DMS153 treated with DMSO at 0.1 percent for 48 hours (cell line): ENCODE data around the gene KRT7.
"Not testable (repeated sequence)": the region's sequence is repeated elsewhere in the genome, so short reads cannot be mapped to it uniquely, and the experiment has no call there.

Experiments used
- DNase-seq: peaks from one replicate; lab custom pipeline; 2025; ENCODE audit not compliant: unreplicated experiment; lab: John Stamatoyannopoulos, UW

KRT7 gene

DNA sequence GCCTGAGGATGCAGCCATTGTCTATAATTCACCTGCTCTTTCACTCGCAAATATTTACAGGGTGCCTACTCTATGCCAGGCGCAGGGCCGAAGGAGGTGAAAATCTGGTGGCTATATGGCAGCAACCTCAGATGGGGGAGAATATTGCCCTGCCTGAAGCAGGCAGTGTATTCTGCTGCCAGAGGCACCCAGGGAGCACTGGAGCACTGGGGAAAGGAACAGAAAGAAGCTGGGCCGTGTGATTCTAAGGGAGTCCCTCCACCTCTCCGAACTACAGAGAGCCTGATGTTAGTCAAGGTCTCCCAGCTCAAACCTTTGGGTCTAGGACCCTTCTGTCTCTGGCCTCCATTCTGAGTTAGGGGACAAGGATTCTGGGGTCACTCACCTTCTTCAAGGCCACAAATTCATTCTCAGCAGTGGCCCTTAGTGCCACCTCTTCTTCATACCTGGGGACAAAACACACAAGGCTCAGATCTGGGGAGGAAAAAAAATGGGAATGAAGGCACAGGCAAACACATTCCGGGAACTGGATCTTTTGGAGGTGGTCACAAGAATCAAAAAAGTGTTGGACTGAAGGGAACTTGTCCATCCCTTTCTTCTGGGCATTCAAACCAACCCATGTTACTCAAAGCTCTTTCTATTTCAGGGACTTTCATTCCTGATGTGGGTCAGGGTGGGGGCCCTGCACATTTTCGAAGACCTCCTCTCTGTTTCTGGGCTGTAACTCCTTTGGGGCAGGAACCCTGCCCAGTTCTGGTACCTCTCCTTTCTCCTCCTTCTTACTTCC lies 22.1 kb downstream of the KRT7 start:
- no peak for DNase-seq

DNA sequence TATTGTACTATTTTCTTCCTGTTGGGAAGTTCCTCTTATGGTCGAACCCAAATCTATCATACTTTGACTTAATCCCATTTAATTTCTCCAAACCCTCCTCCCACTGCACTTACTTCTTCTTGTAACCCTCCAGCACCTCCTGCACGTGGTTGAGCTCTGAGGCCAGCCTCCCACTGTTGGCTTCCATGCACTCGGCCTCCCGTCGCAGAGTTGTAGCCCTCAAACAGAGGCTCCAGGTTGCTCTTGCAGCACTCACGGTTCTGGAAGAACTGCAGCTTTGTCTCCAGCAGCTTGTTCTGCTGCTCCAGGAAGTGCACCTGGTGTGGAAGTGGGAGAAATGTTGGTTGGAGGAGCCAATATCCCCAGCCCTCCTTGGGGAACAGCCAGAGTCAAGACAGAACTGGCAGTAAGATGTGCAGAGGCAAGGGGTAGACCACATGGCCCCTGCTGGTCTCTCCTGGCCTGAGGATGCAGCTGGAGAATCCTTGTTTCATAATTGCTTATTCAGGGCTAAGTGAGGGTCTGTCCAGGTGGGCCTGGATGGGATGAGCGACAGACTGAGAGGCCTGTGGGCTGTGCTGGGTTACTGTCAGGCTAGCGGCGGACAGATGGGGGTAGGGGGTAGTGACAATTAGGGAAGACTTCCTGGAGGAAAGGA lies 23.0 kb downstream of the KRT7 start:
- DNase-seq = no peak

DNA sequence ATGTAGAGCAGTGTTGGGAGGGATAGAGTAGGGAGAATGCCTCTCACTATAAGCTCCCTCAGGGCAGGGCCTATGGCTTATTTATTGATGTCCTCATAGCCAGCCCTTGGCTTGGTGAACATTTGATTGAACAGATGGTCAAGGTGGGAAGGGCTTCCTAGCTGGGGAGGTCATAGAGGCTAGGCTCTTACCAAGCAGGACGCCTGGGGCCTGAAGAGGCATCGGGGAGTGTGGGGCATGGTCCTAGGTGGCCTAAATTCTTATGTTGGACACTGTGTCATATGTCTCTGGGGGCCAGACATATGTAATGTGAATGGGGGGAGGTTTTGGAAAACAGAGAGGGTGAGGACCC lies 23.5 kb downstream of the KRT7 start:
- DNase-seq = no peak

DNA sequence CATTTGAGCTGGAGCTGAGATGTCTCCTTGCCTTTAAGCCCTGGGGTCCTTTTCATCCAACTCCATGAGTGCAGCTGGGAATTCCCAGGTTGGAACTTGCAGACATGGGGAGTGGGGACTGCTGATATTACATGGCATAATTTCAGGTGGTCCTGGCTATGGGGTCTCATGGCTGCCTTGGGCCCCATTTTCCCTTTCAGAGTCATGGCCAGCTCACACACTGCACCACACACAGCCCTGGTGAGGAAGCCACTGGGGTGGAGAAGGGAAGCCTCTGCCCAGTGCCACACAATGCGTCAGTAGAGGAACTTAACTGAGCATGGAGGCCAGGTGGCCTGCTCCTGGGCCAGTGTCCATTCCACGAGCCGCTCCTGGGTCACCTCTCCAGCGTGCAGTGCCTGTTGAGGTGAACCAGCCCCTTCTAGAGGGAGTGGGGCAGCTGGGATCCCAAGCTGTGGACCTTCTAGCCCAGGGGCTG lies 24.1 kb downstream of the KRT7 start:
- no peak for DNase-seq

DNA sequence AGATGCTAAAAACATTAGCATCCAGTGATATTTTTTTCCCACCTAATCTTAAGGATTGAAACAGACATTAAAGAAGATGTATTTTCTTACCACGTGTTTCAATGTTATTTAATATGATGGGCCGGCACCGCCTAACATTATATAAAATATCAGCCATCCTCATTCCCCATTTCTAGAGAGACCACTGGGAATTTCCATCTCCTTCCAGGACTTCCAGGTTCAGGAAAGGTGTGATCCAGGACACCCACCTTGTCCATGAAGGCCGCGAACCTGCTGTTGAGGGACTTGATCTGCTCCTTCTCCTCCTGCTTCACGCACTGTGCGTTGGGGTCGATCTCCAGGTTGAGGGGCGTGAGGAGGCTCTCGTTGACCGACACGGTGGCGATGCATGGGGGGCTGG lies 24.9 kb downstream of the KRT7 start:
- DNase-seq = not testable (repeated sequence)

DNA sequence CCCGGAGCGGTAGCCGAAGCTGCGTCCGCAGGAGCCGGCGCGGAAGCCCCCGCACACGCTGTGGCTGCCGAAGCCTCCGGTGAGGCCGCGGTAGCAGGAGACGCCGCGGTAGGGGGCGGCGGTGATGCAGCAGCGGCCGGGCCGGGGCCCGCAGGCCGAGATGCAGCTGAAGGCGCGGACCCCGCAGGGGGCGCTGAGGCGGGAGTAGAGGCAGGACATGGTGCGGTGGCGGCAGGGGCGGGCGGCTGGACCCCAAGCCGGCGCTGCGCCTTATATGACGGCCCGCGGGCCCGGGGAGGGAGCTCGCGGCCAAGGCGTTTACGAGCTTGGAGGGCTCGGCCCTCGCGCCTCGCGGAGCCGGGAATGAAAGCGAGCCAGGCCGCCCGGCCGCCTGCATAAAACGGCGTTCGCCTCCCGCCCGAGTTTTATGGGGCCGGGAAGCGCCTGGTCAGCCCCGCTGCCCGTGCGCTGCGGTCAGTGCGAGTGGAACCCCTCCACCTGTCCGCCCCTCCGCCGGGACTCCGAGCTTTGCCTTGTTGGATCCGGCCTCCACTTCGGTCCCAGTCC lies 25.4 kb downstream of the KRT7 start:
- no peak for DNase-seq

DNA sequence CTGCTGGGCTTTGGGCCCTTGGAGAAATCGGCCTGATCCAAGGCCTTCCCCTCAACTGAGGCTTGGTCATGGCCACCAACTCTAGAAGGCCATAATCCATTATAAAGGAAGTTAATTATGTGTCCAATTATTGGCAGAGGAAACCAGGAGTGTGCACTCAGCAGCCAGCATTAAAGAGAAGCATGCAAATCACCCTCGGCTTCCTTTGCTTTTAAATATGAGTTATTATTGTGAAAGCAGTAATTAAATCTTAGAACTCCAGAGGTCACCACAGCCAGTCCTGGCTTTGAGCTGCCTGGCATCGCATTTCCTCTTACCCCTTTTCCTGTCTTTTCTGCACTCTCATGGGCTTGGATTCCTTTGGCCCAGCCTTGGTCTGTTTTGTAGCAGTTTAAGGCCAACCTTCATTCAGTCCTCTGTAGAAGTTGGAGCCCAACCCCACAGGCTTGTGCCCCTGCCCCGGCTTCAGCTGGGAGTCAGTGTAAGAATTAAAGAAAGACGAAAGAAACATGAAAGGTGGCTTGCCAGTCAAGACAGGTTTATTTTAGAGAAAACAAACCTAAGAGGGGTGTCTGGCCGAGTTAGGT lies 26.7 kb downstream of the KRT7 start:
- no peak for DNase-seq

DNA sequence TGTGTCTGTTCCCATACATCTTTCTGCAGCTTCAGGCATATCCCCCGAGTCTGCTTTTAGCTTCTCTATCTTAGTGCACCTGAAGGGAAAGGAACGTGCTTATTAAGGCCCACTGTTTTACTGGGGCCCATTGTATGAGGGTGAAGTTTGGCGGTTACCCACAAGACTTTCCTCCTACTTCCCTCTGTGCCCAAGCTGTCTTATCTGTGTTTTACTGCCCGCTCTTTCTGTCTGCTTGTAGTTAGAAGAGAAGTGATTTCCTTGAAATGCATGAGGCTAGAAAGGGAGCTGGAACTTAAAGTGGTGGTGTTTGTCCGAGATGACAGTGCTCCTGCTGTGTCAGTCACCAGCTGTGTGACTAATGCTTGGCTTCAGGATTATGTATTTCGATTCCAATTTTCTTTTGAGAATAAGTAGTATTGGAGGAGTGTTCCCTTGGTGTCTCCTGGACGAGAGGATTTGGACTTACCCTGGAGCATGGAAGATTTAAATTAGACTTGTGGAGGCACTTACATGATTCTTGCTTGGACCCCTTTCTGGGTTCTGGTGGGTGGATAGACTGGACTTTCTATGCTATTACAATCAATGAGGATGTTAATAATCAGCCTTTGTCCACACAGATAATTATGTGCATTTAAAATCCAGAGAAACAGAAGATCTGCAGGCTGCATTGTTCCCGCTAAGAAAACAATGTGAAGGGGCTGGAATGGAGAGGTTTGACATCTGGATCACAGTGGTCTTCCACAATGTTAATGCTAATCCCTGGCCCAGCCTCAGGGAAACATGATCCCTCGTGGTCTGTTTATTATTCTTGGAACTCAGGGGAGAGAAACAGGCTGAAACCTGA lies 27.5 kb downstream of the KRT7 start:
- no peak for DNase-seq

DNA sequence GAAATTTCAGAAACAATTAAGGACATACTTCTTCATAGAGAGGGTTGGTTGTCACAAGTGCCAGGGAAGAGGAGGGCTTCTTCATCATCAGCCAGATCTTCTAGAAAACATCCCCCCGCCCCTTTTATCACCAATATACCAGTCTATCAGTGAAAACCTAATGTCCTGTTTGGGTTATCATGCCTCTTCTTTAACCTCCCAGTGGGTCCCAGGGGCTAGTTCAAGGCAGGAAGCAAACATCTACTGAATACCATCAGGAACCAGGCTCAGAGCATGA lies 28.1 kb downstream of the KRT7 start:
- DNase-seq = no peak

DNA sequence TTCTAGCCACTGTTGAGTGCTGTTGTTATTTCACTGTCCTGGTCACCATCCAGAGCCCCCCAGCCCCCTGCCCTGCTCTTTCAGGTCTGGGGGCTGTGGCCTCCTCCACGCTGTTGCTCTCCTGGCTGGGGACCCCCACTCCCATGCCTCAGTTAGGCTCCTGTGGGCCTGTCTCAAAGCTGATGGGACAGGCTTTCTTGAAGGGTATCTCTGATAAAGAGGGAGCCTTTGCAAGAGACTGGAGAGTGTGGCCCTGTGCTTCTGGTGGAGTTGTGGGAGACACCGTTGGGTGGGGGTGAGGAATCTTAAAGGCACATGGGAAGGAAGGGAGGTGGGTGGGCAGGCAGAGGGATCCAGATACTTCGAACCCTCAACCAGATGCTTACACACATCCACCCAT lies 29.2 kb downstream of the KRT7 start:
- no peak for DNase-seq

DNA sequence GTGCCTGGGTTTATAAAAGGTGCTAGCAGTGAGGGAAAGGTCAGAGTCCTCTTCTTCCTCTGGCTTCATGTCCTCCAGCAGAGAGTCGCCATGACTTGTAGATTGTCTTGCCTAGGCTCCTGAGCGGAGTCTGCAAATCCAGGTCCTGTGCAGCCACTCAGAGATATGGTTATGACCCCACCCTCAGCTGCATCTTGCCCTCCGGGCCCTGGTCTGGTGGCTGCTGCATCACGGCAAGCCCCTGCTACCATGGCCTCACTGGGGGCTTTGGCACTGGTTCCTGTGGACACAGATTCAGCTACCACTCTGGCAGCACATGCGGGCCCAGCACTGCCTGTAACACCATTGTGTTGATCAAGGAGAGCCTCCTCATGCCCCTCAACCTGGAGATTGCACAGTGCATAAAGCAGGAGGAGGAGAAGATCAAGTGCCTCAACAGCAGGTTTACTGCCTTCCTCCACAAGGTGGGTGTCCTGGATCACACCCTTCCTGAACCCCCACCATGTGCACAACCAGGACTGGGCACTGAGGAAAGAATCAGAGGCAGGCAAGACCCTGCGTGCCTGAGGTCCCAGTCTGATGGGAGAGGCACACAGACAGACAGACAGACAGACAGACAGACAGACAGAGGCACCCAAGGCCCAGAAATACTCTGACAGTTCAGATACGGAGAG lies 30.9 kb downstream of the KRT7 start:
- DNase-seq = no peak

DNA sequence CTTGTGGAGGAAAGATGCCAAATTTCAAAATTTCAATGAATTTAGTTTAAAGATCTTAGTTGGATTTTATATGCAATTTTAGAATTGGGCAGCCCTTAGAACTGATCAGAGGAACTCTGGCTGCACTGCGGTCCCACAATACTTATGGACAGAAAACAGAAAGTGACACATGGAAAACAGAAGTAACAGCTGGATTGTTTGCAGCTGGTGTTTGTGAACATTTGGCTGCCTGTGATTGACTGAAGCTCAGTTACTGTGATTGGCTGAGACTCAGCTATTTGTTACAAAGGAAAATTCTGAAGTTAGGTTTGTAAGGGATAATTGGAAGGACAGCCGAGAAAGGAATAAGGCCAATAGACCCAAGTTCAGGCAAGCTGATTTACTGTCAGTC lies 31.4 kb downstream of the KRT7 start:
- DNase-seq = no peak

DNA sequence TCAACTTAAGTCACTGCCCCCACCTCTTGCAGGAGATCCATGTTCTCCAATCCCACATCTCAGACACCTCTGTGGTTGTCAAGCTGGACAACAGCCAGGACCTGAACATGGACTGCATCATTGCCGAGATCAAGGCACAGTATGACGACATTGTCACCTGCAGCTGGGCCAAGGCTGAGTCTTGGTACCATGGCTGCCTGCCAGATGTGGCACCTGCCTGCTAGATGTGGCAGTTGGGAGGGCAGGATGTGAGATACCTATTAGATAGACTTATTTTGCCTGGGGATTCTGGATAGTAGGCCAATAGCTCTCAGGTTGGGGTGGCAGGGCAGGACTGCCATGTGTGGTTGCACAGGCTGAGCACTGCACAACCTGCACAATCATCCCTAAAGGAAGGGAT lies 33.5 kb downstream of the KRT7 start:
- peak; percentile 14 for DNase-seq

DNA sequence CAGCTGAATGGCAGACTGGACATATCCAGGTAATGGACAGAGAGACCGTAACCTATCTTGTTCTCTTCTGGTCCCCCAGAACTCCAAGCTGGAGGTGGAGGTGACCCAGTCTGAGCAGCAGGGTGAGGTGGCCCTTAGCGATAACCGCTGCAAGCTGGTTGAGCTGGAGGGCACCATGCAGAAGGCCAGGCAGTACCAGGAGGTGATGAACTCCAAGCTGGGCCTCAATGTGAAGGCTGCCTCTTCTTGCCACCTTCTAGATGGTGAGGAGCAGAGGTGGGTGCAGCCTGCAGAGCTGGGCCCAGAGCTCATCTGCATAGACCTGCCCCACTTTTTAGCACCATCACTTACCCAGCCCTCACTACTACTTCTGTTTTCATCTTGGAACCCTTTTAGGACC lies 34.2 kb downstream of the KRT7 start:
- no peak for DNase-seq

DNA sequence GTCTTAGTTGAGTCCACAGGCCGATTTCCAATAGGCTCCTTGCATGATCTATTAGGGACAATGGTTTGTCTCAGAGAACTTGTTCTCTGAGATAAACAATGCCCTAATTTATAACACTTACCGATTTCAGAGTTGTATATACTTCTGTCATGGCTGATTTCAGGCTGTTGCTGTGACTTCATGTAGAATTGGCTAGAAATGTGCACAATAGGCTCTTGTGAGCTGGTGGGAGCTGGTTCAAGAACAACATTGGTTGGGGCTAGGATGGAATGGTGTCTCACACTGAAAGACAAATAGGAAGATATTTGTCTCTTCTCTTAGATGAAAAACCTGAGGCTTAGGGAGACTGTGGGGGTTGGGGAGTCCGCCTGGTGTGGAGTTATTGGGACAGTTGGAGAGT lies 34.7 kb downstream of the KRT7 start:
- DNase-seq = no peak

DNA sequence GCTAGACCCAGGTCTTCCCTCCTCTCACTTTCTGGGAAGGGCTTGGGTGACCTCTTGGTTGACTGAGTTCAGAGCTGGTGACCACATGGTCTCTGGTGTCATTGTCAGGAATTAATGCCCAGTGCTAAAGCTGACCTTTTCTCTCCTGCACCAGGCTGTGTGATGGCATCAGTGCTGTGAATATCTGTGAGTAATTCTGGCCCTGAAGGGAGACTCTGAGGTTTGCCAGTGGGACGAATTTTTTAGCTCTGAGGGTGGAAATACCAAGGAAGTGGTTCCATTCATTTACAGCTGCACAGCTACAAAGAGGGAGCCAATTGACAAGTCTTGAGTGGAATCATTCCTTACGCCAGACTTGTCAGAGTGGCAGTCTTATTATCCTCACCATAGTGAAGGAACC lies 35.2 kb downstream of the KRT7 start:
- no peak for DNase-seq

DNA sequence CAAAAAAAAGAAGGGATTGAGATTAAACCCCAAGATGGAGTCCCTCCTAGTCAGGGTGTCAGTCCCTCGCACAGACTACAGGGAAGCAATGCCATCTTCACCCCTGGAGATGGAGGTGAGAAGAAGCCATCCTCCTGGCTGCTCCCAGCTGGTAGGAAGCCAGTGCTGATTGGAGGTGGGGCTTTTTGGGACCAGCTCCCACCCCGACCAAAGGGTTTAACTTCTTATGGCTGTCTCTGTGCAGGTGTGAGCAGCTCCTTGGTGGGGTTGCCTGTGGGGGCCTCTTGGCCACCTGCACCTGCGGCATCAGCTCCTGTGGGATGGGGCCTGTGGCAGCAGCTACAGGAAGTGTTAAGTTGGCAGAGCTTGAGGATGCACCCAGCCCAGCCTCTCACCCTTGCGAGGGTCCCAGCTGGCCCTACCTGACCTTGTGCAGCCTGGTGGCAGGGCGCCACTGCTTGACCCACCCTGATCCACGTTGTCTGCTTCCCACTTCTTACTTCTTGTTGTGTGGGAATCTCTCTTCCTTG lies 37.6 kb downstream of the KRT7 start:
- no peak for DNase-seq

DNA sequence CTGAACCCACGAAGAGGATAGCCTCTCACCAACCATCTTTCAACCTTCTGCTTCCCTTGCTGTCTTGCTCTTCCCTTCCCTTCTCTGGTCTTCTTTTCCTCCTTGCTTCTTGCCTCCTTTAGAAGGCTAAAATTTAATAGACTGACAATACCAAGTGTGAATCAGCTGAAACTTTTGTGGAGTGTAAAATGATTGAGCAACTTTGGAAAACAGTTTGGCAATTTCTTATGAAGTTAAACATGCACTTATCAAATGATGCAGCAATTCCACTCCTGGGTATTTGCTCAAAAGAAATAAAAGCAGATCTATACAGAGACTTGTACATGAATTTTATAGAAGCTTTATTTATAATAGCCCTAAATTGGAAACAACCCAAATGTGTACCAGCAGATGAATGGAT lies 38.1 kb downstream of the KRT7 start:
- no peak for DNase-seq

DNA sequence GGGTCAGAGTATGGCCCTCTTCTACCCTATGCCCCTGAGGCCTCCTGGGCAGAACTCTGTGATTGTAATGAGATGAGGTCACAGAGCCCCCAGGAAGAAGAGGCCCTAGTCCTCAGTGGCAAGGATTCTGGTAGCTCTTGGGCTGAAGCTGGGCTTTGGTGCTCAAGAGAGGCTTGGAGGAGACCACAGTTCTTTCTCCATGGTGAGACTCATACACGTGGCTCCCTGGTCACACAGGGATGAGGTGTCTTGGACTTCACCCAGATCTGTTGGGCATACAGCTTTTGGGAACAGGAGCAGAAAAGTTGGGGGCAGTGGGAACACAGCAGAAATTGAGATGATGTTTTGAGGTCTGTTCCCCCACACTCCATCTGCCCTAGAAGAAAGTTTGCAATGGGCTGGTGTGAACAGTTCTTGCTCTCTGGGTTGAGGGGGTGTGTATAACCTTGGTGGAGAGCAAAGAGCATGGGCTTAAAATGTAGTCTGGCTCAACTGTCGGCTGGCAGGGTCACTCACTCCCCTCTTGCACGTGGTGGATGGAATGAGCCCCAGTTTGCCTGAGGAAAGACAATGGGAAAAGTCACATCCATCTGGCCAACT lies 41.6 kb downstream of the KRT7 start, which contains the start of gene KRT86:
KRT86 (plus strand) TSS at position 125 of the 600 bp plus-strand sequence. CDS start 27,272 bp downstream, outside the sequence.
- no peak for DNase-seq

DNA sequence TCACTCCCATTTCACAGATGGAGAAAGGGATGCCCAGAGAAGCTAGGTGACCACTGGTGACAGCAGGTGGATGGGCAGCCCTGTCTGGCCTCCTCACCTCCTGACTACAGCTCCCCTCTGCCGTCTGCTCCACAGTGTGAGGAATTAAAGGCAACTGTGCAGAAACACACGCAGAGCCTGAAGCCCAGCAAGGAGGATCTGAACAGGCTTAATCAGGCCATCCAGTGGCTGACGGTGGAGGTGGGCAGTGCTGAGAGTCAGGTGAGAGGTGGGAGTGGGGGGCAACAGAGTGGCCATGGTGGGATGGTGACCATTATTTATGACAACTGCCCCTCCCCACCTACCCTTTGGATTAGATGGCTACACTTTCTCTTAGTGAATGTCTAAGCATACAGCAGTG lies 42.6 kb downstream of the KRT7 start:
- no peak for DNase-seq
